Measurements from ENCODE around the gene KL.

The KL gene

GRCh38 chr13:33101835-33102234 is 85.6 kb downstream of the KL start:
- no peak overlapping the region for H3K27ac ChIP-seq (ENCODE audit: low read depth, low read length)
- no peaks in the 10 kb centered on the region for H3K36me3 ChIP-seq (ENCODE audit: control insufficient read depth, insufficient read depth, low read length)
- H3K4me3 ChIP-seq (ENCODE audit: low read depth, low read length): no peak overlapping the region
- no peaks in the 10 kb centered on the region for H3K27me3 ChIP-seq (ENCODE audit: control insufficient read depth, insufficient read depth, low read length)
- H3K9ac ChIP-seq (ENCODE audit: low read depth, low read length): no peak overlapping the region
- no peaks in the 10 kb centered on the region for H3K9me3 ChIP-seq (ENCODE audit: control insufficient read depth, insufficient read depth, low read length)
- H3K4me1 ChIP-seq (ENCODE audit: control insufficient read depth, insufficient read depth, low read length): no peaks in the 10 kb centered on the region

GRCh38 chr13:33103457-33103856 is 87.2 kb downstream of the KL start:
- H3K27ac ChIP-seq (ENCODE audit: low read depth, low read length): no peak overlapping the region
- no peak overlapping the region for H3K9ac ChIP-seq (ENCODE audit: low read depth, low read length)
- no peaks in the 10 kb centered on the region for H3K4me1 ChIP-seq (ENCODE audit: control insufficient read depth, insufficient read depth, low read length)
- no peaks in the 10 kb centered on the region for H3K27me3 ChIP-seq (ENCODE audit: control insufficient read depth, insufficient read depth, low read length)
- H3K36me3 ChIP-seq (ENCODE audit: control insufficient read depth, insufficient read depth, low read length): no peaks in the 10 kb centered on the region
- H3K4me3 ChIP-seq (ENCODE audit: low read depth, low read length): no peak overlapping the region
- no peaks in the 10 kb centered on the region for H3K9me3 ChIP-seq (ENCODE audit: control insufficient read depth, insufficient read depth, low read length)

GRCh38 chr13:33105387-33106005 is 89.3 kb downstream of the KL start:
- H3K27me3 ChIP-seq (ENCODE audit: control insufficient read depth, insufficient read depth, low read length): no peaks in the 10 kb centered on the region
- H3K27ac ChIP-seq (ENCODE audit: low read depth, low read length): no peak overlapping the region
- H3K4me1 ChIP-seq (ENCODE audit: control insufficient read depth, insufficient read depth, low read length): no peaks in the 10 kb centered on the region
- no peaks in the 10 kb centered on the region for H3K9me3 ChIP-seq (ENCODE audit: control insufficient read depth, insufficient read depth, low read length)
- H3K4me3 ChIP-seq (ENCODE audit: low read depth, low read length): no peak overlapping the region
- H3K9ac ChIP-seq (ENCODE audit: low read depth, low read length): no peak overlapping the region
- no peaks in the 10 kb centered on the region for H3K36me3 ChIP-seq (ENCODE audit: control insufficient read depth, insufficient read depth, low read length)

- no peaks in the 10 kb centered on the region for H3K9me3 ChIP-seq (ENCODE audit: control insufficient read depth, insufficient read depth, low read length)
- H3K9ac ChIP-seq (ENCODE audit: low read depth, low read length): no peak overlapping the region
- no peak overlapping the region for H3K4me3 ChIP-seq (ENCODE audit: low read depth, low read length)
- H3K36me3 ChIP-seq (ENCODE audit: control insufficient read depth, insufficient read depth, low read length): no peaks in the 10 kb centered on the region
- no peaks in the 10 kb centered on the region for H3K4me1 ChIP-seq (ENCODE audit: control insufficient read depth, insufficient read depth, low read length)
- no peak overlapping the region for H3K27ac ChIP-seq (ENCODE audit: low read depth, low read length)
- no peaks in the 10 kb centered on the region for H3K27me3 ChIP-seq (ENCODE audit: control insufficient read depth, insufficient read depth, low read length)
Observed at GRCh38 chr13:33106656-33107360, 90.6 kb downstream of the KL start.

- Histone ChIP-seq H3K9ac (ENCODE audit: low read depth, low read length) (no peak overlapping the region), H3K4me1 (ENCODE audit: control insufficient read depth, insufficient read depth, low read length) (no peaks in the 10 kb centered on the region), H3K4me3 (ENCODE audit: low read depth, low read length) (no peak overlapping the region), H3K9me3 (ENCODE audit: control insufficient read depth, insufficient read depth, low read length) (no peaks in the 10 kb centered on the region), H3K36me3 (ENCODE audit: control insufficient read depth, insufficient read depth, low read length) (no peaks in the 10 kb centered on the region), H3K27ac (ENCODE audit: low read depth, low read length) (no peak overlapping the region), H3K27me3 (ENCODE audit: control insufficient read depth, insufficient read depth, low read length) (no peaks in the 10 kb centered on the region)
Observed at GRCh38 chr13:33107361-33107760, 91.1 kb downstream of the KL start.

GRCh38 chr13:33108620-33109019 is 92.4 kb downstream of the KL start:
- H3K9me3 ChIP-seq (ENCODE audit: control insufficient read depth, insufficient read depth, low read length): no peaks in the 10 kb centered on the region
- H3K4me1 ChIP-seq (ENCODE audit: control insufficient read depth, insufficient read depth, low read length): no peaks in the 10 kb centered on the region
- no peaks in the 10 kb centered on the region for H3K36me3 ChIP-seq (ENCODE audit: control insufficient read depth, insufficient read depth, low read length)
- no peak overlapping the region for H3K27ac ChIP-seq (ENCODE audit: low read depth, low read length)
- no peaks in the 10 kb centered on the region for H3K27me3 ChIP-seq (ENCODE audit: control insufficient read depth, insufficient read depth, low read length)
- H3K9ac ChIP-seq (ENCODE audit: low read depth, low read length): no peak overlapping the region
- H3K4me3 ChIP-seq (ENCODE audit: low read depth, low read length): no peak overlapping the region

GRCh38 chr13:33109271-33109697 is 93.1 kb downstream of the KL start:
- H3K4me3 ChIP-seq (ENCODE audit: low read depth, low read length): no peak overlapping the region

GRCh38 chr13:33109801-33110200 is 93.6 kb downstream of the KL start:
- Histone ChIP-seq H3K27ac (ENCODE audit: low read depth, low read length) (no peak overlapping the region), H3K9me3 (ENCODE audit: control insufficient read depth, insufficient read depth, low read length) (no peaks in the 10 kb centered on the region), H3K36me3 (ENCODE audit: control insufficient read depth, insufficient read depth, low read length) (no peaks in the 10 kb centered on the region), H3K9ac (ENCODE audit: low read depth, low read length) (no peak overlapping the region), H3K27me3 (ENCODE audit: control insufficient read depth, insufficient read depth, low read length) (no peaks in the 10 kb centered on the region), H3K4me1 (ENCODE audit: control insufficient read depth, insufficient read depth, low read length) (no peaks in the 10 kb centered on the region), H3K4me3 (ENCODE audit: low read depth, low read length) (no peak overlapping the region)

More at GRCh38 chr13:33109271-33109697, 93.1 kb downstream of the KL start:
- no peaks in the 10 kb centered on the region for H3K9me3 ChIP-seq (ENCODE audit: control insufficient read depth, insufficient read depth, low read length)
- no peaks in the 10 kb centered on the region for H3K36me3 ChIP-seq (ENCODE audit: control insufficient read depth, insufficient read depth, low read length)
- H3K27me3 ChIP-seq (ENCODE audit: control insufficient read depth, insufficient read depth, low read length): no peaks in the 10 kb centered on the region
- H3K27ac ChIP-seq (ENCODE audit: low read depth, low read length): no peak overlapping the region
- H3K4me1 ChIP-seq (ENCODE audit: control insufficient read depth, insufficient read depth, low read length): no peaks in the 10 kb centered on the region
- H3K9ac ChIP-seq (ENCODE audit: low read depth, low read length): no peak overlapping the region

- no peaks in the 10 kb centered on the region for H3K9me3 ChIP-seq (ENCODE audit: control insufficient read depth, insufficient read depth, low read length)
- no peak overlapping the region for H3K9ac ChIP-seq (ENCODE audit: low read depth, low read length)
- H3K27ac ChIP-seq (ENCODE audit: low read depth, low read length): no peak overlapping the region
- H3K4me3 ChIP-seq (ENCODE audit: low read depth, low read length): no peak overlapping the region
- H3K27me3 ChIP-seq (ENCODE audit: control insufficient read depth, insufficient read depth, low read length): no peaks in the 10 kb centered on the region
- no peaks in the 10 kb centered on the region for H3K4me1 ChIP-seq (ENCODE audit: control insufficient read depth, insufficient read depth, low read length)
- H3K36me3 ChIP-seq (ENCODE audit: control insufficient read depth, insufficient read depth, low read length): no peaks in the 10 kb centered on the region
Observed at GRCh38 chr13:33110386-33110712, 94.1 kb downstream of the KL start.

GRCh38 chr13:33110713-33111413 is 94.6 kb downstream of the KL start:
- Histone ChIP-seq H3K36me3 (ENCODE audit: control insufficient read depth, insufficient read depth, low read length) (no peaks in the 10 kb centered on the region), H3K4me1 (ENCODE audit: control insufficient read depth, insufficient read depth, low read length) (no peaks in the 10 kb centered on the region), H3K27me3 (ENCODE audit: control insufficient read depth, insufficient read depth, low read length) (no peaks in the 10 kb centered on the region), H3K4me3 (ENCODE audit: low read depth, low read length) (no peak overlapping the region), H3K27ac (ENCODE audit: low read depth, low read length) (no peak overlapping the region), H3K9me3 (ENCODE audit: control insufficient read depth, insufficient read depth, low read length) (no peaks in the 10 kb centered on the region), H3K9ac (ENCODE audit: low read depth, low read length) (no peak overlapping the region)

GRCh38 chr13:33111414-33112110 is 95.3 kb downstream of the KL start:
- Histone ChIP-seq H3K9ac (ENCODE audit: low read depth, low read length) (no peak overlapping the region), H3K9me3 (ENCODE audit: control insufficient read depth, insufficient read depth, low read length) (no peaks in the 10 kb centered on the region), H3K27me3 (ENCODE audit: control insufficient read depth, insufficient read depth, low read length) (no peaks in the 10 kb centered on the region), H3K36me3 (ENCODE audit: control insufficient read depth, insufficient read depth, low read length) (no peaks in the 10 kb centered on the region), H3K27ac (ENCODE audit: low read depth, low read length) (no peak overlapping the region), H3K4me1 (ENCODE audit: control insufficient read depth, insufficient read depth, low read length) (no peaks in the 10 kb centered on the region), H3K4me3 (ENCODE audit: low read depth, low read length) (no peak overlapping the region)

Measured in HUES48 (cell line).